PC-3 (cell line): ENCODE data around the gene TTC39B. TPM values are rescaled to one million over a fixed set of nuclear protein-coding genes. Genes with fewer than 3 reads are reported as not detected.

Experiments used
- ATAC-seq: fragments of 200-7000 bp; cut with Tn5 transposase; 2 replicates; pipeline ENCODE4 v1.9.1; 2020; ENCODE audit warnings: mild to moderate bottlenecking, moderate library complexity
- BruUV-seq: library from RNA; stranded (reverse); fragments of 400-500 nt; replicated peaks from 2 replicates; lab custom pipeline; 2021; lab: Mats Ljungman, UMichigan
- CTCF ChIA-PET: fragments of 300-600 bp; sonication (Branson Sonifier 250); formaldehyde crosslinking; loops from one replicate; lab custom pipeline; 2022; ENCODE audit warnings: antibody characterized with exemption; lab: Charles Lee
- POLR2A ChIA-PET: fragments of 300-600 bp; sonication (Branson Sonifier 250); formaldehyde crosslinking; loops from one replicate; lab custom pipeline; 2022; ENCODE audit warnings: antibody characterized with exemption; ENCODE audit not compliant: unreplicated experiment; lab: Charles Lee
- DNase-seq: peaks from one replicate; pipeline ENCODE4 v3.0.0-alpha.2; 2015
- H2AFZ ChIP-seq: fragments of 300-600 bp; sonication (generic); 2 replicates; pipeline ENCODE4 v1.6.0; 2016; ENCODE audit warnings: antibody characterized with exemption, low read length
- H3F3A ChIP-seq: fragments of 300-600 bp; sonication (generic); one replicate; pipeline ENCODE4 v1.6.0; 2017; ENCODE audit warnings: antibody characterized with exemption, low read length, control low read depth, mild to moderate bottlenecking; ENCODE audit not compliant: unreplicated experiment
- H3K27ac ChIP-seq: fragments of 300-600 bp; sonication (generic); 2 replicates; pipeline ENCODE4 v1.5.1; 2016; ENCODE audit warnings: mild to moderate bottlenecking, low read length
- H3K27me3 ChIP-seq: fragments of 300-600 bp; sonication (generic); 2 replicates; pipeline ENCODE4 v1.6.1; 2016; ENCODE audit warnings: low read length, mixed read lengths
- H3K36me3 ChIP-seq: fragments of 300-600 bp; sonication (generic); 2 replicates; pipeline ENCODE4 v1.6.1; 2016; ENCODE audit warnings: low read depth, mixed run types, low read length, mixed read lengths
- H3K4me1 ChIP-seq: fragments of 300-600 bp; sonication (generic); 2 replicates; pipeline ENCODE4 v1.5.1; 2016; ENCODE audit warnings: low read length; ENCODE audit not compliant: insufficient read depth
- H3K4me2 ChIP-seq: fragments of 300-600 bp; sonication (generic); 2 replicates; pipeline ENCODE4 v1.6.0; 2016; ENCODE audit warnings: low read length
- H3K4me3 ChIP-seq: fragments of 300-600 bp; sonication (generic); 2 replicates; pipeline ENCODE4 v1.5.1; 2016; ENCODE audit warnings: mild to moderate bottlenecking, low read length, mixed read lengths
- H3K79me2 ChIP-seq: fragments of 300-600 bp; sonication (generic); 2 replicates; pipeline ENCODE4 v1.6.1; 2017; ENCODE audit warnings: low read length, mixed read lengths
- H3K9ac ChIP-seq: fragments of 300-600 bp; sonication (generic); 2 replicates; pipeline ENCODE4 v1.6.0; 2016; ENCODE audit warnings: mild to moderate bottlenecking, low read length
- H3K9me2 ChIP-seq: fragments of 300-600 bp; sonication (generic); replicated peaks from 2 replicates; pipeline ENCODE4 v1.6.1; 2016; ENCODE audit warnings: mixed run types, low read length, mixed read lengths
- H3K9me3 ChIP-seq: fragments of 300-600 bp; sonication (generic); 2 replicates; pipeline ENCODE4 v1.6.1; 2016; ENCODE audit warnings: low read length, mixed read lengths
- H4K20me1 ChIP-seq: fragments of 300-600 bp; sonication (generic); 2 replicates; pipeline ENCODE4 v1.6.1; 2016; ENCODE audit warnings: low read length, mixed read lengths
- EZH2 ChIP-seq: fragments of 300-600 bp; sonication (generic); IDR thresholded peaks from one replicate; pipeline ENCODE4 v1.6.1; 2017; ENCODE audit warnings: antibody characterized with exemption, mild to moderate bottlenecking, low read length; ENCODE audit not compliant: unreplicated experiment
- EZH2phosphoT487 ChIP-seq: fragments of 300-600 bp; sonication (generic); IDR thresholded peaks from 2 replicates; pipeline ENCODE4 v1.6.1; 2018; ENCODE audit warnings: mild to moderate bottlenecking, antibody characterized with exemption, low read length, borderline replicate concordance
- intact Hi-C: fragments of 100-400 bp; cut with micrococcal nuclease; formaldehyde crosslinking; loops from 2 replicates; pipeline ENCODE4 v1.9.0; 2023
- total RNA-seq: library from RNA; depleted of rRNA; stranded (reverse); fragments of >200 nt; gene quantifications from 2 replicates; pipeline ENCODE4 v1.2.3, GENCODE V29; 2014
- TF ChIP-seq, protein P1 (sequence below): fragments of 300-600 bp; sonication (generic); conservative IDR thresholded peaks from 2 replicates; pipeline ENCODE4 v1.5.1; 2017; ENCODE audit warnings: antibody characterized with exemption, low read depth, mild to moderate bottlenecking, low read length

Gene TTC39B
- total RNA-seq, 1 experiment from 2014 or later = 1.5 TPM

DNA sequence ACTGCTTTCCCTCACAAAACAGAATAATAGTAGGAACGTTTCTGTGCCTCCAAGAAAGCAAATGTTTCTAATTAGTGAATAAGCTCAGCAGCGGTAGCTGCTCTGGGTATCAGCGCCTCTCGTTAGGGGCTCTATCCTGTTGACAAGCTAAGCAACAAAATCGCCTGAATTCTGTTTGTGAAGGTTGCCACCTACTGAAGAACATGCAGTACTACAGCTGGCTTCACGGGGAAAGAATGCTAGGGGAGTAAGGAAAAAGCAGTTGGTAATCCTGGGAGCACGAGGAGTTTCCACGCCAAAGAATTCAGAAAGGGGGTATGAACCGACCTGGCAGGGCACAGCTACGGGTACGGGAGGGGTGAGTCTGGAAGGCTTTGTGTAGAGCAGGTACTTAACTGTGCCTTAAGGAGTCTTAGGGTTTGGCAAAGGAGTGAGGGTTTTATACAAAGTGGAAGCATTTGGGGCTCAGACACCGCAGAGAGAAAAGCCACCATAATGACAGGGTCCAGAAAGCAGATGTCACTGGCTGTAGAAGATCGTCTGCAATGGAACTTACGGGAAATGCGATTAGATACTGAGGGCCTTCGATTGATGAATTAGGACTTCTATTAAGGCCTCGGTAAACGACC is 171.7 kb downstream of the TTC39B start:
- Histone ChIP-seq H3K79me2 (no peaks in the 10 kb centered on the region), H3K27ac (no peak overlapping the region), H3K4me3 (peak overlapping the region; percentile 61), H3K36me3 (no peaks in the 10 kb centered on the region), H3K9me2 (no peaks in the 10 kb centered on the region), H2AFZ (peak overlapping the region; percentile 96), H3F3A (no peaks in the 10 kb centered on the region), H3K9ac (no peak overlapping the region), H3K9me3 (no peaks in the 10 kb centered on the region), H4K20me1 (no peaks in the 10 kb centered on the region), H3K4me1 (no peaks in the 10 kb centered on the region), H3K4me2 (peak overlapping the region; percentile 82), H3K27me3 (no peaks in the 10 kb centered on the region)
- DNase-seq (peak; percentile 79), ATAC-seq (peak; percentile 83)
- no peak for TF ChIP-seq EZH2phosphoT487
- TF ChIP-seq, protein P1, sequence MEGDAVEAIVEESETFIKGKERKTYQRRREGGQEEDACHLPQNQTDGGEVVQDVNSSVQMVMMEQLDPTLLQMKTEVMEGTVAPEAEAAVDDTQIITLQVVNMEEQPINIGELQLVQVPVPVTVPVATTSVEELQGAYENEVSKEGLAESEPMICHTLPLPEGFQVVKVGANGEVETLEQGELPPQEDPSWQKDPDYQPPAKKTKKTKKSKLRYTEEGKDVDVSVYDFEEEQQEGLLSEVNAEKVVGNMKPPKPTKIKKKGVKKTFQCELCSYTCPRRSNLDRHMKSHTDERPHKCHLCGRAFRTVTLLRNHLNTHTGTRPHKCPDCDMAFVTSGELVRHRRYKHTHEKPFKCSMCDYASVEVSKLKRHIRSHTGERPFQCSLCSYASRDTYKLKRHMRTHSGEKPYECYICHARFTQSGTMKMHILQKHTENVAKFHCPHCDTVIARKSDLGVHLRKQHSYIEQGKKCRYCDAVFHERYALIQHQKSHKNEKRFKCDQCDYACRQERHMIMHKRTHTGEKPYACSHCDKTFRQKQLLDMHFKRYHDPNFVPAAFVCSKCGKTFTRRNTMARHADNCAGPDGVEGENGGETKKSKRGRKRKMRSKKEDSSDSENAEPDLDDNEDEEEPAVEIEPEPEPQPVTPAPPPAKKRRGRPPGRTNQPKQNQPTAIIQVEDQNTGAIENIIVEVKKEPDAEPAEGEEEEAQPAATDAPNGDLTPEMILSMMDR = peak; percentile 81
- no TSS peak for BruUV-seq
- intact Hi-C loops = loop anchor here (1.0 to 2.0 kb wide), 2 partner anchors 30 to 246 kb away; no protein-coding TSS in a partner anchor
- POLR2A ChIA-PET = no interaction called here
- CTCF ChIA-PET = interaction anchor here (0.6 to 1.1 kb wide), 4 partner anchors 31 to 514 kb away, joined by 3 to 9 read pairs (median 5); partner anchors contain the start of gene ZDHHC21

DNA sequence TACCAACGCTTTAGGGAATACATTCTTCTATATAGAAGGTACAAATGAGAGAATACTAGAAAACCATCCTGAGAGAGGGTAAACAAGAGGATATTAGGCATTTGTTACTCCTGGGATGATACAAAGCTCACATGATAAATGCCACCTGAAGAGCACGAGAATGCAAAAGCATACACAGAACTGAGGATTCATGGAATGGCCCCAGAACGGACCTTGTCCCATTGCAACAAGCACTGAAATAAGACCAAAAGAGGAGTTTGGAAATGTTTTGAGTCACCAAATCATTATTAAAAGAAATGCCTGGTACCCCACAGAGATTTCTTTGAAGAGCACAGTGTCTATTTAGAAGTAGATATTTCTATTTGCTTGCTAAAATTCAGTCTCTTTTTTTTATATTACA is 173.5 kb downstream of the TTC39B start:
- CTCF ChIA-PET = no interaction called here
- Histone ChIP-seq H3K4me3 (no peak overlapping the region), H3K4me1 (no peaks in the 10 kb centered on the region), H3K27ac (no peak overlapping the region), H3K36me3 (no peaks in the 10 kb centered on the region), H3K79me2 (no peaks in the 10 kb centered on the region), H3K9ac (no peak overlapping the region), H3K9me2 (no peaks in the 10 kb centered on the region), H3K9me3 (no peaks in the 10 kb centered on the region), H3K27me3 (no peaks in the 10 kb centered on the region), H3F3A (no peaks in the 10 kb centered on the region), H2AFZ (no peak overlapping the region), H3K4me2 (no peak overlapping the region), H4K20me1 (no peaks in the 10 kb centered on the region)
- intact Hi-C loops = no loop called here
- ATAC-seq (no peak), DNase-seq (no peak)
- TF ChIP-seq EZH2phosphoT487 (no peak), EZH2 (no peak)
- TF ChIP-seq, protein P1 = no peak
- POLR2A ChIA-PET = no interaction called here
- no TSS peak for BruUV-seq

DNA sequence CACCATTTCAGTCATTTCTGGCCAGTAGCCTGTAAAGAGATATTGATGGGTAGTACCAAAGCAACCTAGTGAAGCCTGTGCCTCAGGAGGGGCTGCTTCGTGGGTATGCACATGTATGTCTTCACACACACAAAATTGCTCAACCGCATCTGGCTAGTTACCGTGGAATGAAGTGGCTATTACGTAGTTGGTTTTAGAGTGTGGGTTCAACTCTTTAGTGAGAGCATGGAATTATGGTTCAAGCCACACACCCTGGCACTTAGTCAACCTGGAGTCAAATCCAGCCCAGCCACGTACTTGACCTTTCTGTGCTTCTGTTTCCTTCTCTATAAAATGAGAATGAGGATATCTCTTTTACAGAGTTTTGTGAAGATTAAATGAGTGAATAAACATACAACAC is 174.9 kb downstream of the TTC39B start:
- Histone ChIP-seq H3K4me3 (no peak overlapping the region), H3K9me3 (no peaks in the 10 kb centered on the region), H3K9me2 (no peaks in the 10 kb centered on the region), H4K20me1 (no peaks in the 10 kb centered on the region), H3K4me2 (no peak overlapping the region), H3K79me2 (no peaks in the 10 kb centered on the region), H3F3A (no peaks in the 10 kb centered on the region), H3K4me1 (no peaks in the 10 kb centered on the region), H3K27ac (no peak overlapping the region), H3K9ac (no peak overlapping the region), H3K27me3 (peaks cover 1% of the 10 kb centered on the region; the same call in 1 of the 2 replicates), H2AFZ (no peak overlapping the region), H3K36me3 (no peaks in the 10 kb centered on the region)
- ChIA-PET CTCF (no interaction called here), POLR2A (no interaction called here)
- ATAC-seq = no peak
- TF ChIP-seq EZH2 (no peak), EZH2phosphoT487 (no peak)
- TF ChIP-seq, protein P1 = no peak
- intact Hi-C loops = no loop called here
- no TSS peak for BruUV-seq
- DNase-seq = no peak
